Measurements from ENCODE around the gene PAK2.
"Not testable (repeated sequence)": the region's sequence is repeated elsewhere in the genome, so short reads cannot be mapped to it uniquely, and the experiment has no call there.

Gene PAK2

DNA sequence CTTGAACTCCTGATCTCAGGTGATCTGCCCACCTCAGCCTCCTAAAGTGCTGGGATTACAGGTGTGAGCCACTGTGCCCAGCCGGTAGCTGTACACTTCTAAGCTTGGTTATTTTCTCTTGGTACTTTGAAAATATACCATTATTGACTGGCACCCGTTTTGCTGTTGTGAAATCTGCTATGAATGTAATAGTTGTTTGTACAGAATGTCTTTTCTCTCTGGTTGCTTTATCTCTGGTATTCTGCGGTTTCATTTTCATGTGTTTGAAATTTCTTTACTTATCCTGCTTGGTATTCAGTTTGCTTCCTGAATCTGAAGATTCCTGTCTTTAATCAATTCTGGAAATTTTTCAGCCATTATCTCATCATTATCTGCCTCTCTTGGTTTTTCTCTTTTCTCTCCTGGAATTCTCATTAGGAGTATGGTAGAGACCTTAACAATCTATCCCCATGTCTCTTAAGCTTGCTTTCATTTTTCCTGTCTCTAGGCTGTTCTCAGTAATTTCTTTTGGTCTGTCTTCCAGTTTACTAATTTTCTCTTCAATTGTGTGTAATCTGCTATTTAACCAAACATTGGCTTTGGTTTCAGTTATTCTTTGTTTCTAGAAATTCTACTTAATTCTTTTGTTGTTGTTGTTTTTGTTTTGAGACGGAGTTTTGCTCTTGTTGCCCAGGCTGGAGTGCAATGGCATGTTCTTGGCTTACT is 2.8 kb upstream of the PAK2 start:
- no peak for DNase-seq

DNA sequence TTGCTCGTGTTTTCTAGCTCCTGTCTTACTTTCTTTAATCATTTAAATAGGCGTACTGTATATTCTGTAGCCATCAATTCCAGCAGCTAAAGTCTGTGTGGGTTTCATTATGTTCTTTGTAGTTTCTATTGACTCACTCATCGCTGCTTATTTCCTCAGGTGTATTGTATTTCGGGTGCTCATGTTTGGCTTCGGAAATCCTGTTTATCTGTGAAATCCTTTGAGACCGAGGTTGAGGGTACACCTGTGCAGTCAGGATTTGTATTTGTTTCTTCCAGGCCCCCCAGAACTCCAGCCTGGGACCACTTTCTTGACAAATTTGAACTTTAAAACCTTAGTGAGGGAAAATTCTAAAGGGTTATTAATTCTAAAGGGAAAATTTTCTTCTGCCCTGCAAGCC is 2.0 kb upstream of the PAK2 start:
- DNase-seq, result no peak

DNA sequence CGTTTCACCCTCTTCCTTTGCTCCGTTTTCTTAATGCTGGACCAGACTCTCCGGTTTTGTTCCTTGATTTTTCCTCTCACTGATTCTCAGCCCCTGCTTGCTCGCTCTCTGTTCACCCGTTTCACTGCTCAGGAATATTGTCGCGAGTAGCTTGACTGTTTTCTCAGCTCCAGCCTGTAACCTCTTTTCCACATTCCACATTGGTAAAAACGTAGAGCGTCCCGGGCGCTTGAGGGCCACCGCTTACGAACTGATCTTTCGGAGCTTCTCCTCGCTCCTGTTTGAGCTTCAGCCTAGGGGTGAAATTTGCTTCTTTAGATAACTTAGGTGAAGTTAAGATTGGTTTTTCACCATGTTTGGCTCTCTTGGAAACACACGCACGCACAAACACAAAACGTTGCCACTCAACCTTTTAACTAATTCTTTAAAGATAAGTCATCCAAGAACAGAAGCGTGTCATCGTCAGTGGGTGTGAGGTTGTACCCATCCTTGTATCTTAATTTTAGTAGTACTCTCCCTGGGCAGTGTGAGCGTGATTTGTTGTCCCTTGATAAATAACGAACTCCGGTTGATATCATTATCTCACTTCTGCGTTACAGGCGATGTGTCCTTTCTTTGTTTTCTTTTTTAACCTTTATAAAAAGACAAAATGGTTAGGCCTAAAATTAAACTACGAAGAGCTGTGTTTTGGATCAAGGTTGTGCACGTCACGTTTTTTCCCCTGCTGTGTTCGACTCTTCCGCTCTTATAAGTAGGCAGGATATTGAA is 1.0 kb downstream of the PAK2 start:
- DNase-seq, result no peak

DNA sequence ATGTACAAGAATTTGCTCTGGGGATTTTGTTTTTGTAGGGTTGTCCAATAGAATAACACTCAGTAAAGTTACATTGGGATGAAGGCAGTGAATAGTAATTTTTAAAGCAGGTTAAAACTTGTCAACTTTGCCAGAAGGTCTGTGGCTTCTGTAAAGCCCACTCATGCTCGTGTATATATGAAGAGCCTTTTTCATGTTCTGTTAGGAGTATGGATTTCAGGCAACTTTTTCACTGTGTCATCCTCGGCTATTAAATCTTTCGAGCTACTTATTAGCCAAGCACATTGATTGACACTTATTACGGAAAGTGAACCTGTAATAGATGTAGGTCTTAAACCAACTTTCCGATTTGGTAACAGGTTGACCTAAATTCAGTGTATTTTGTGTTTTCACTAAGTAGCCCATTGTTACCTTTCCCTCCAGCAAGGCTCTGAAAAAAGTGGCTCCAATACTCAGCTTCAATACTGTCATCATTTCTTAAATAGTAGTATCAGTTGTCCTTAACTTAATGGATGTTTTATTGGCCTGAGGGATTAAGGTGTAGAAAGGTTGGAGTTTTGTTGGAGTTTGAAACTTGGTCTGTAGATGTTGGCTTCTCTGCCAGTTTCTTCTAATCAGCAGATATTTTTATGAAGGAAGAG is 1.7 kb downstream of the PAK2 start:
- no peak for DNase-seq

DNA sequence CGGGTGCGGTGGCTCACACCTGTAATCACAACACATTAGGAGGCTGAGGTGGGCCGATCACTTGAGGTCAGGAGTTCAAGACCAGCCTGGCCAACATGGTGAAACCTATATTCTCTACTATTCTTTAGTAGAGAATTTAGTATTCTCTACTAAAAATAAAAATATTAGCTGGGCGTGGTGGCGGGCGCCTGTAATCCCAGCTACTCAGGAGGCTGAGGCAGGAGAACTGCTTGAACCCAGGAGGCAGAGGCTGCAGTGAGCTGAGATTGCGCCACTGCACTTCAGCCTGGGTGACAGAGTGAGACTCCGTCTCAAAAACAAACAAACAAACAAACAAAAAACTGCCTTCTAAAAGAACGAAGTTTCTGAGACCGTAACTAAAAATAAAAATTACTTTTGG is 3.9 kb downstream of the PAK2 start:
- not testable (repeated sequence) for DNase-seq

DNA sequence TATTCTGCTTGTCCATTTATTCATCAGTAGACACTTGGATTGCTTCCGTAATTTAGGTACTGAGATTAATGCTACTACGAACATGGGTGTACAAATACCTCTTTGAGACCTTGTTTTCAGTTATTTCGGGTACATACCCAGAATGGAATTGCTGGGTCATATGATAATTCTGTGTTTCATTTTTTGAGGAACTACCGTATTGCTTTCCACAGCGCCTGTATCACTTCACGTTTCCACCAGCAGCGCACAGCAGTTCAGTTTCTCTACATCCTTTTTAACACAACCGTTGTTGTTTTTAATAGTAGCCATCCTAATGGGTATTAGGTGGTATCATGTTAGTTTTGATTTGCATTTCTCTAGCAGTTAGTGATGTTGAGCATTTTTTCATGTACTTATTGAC is 9.5 kb downstream of the PAK2 start:
- no peak for DNase-seq

DNA sequence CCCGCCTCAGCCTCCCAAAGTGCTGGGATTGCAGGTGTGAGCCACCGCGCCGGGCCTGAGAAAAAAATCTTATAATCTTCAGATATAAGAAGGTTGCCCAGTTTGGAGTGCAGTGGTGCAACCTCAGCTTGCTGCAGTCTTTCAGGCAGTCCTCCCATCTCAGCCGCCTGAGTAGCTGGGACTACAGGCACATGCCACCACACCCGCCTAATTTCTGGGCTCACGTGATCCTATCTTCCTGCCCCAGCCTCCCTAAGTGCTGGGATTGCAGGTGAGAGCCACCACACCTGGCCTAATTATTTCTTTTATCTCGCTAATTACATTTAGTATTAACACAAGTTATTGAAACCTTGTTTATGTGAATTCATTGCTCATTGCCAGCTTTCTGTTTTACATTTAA is 13.5 kb downstream of the PAK2 start:
- no peak for DNase-seq

DNA sequence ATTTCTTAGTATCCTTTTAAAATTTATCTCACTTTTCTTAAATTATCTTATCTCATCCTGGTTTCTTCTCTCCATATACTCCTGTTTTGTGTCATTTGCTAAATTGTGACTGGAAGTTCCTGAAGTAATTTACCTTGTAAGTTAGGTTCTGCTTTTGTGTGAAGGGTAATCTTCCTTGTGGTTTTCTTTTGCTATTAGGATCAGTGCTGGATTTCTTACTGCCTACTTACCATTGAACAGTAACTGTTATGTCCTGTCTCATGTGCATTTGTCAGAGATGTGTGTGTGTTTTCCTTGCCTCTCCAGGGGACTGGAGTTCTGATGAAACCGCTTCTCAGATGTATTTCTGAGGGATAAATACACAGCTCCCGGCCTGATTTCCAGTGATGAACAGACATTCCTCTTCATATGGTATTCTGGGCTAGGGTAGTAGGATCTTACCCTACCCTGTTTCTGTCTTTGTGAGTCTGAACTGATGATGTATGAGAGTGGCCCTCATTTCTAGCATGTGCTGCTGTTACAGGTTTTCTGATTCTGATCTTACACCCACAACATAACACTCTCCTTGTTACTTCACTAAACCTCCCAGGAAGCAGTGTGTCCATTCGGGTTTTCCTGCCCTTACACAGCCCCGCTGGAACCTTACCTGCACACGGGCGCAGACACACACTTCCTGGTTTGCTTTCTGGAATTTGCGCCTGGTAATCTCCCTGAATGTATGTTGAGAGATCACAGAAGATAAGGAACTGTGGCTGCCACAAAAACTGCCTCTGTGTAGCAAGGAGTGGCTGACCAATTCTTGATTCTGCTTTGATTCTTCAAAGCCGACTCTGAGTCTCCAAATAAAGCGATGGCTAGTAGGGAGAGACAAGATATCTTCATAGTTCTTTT is 14.7 kb downstream of the PAK2 start:
- no peak for DNase-seq

DNA sequence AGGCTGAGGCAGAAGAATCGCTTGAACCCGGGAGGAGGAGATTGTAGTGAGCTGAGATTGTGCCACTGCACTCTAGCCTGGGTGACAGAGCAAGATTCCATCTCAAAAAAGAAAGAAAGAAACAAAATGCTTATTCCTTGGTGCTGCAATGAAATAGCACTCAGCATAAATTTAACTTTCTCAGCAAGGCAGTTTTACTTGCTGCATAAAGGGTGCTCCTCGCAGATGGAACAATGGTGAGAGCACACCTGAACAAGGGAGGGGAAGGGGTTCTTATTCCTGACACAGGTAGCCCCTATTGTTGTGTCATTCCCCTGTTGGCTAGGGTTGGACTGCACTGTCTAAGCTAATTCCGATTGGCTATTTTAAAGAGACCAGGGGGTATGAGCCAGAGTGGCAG is 17.1 kb downstream of the PAK2 start:
- no peak for DNase-seq

DNA sequence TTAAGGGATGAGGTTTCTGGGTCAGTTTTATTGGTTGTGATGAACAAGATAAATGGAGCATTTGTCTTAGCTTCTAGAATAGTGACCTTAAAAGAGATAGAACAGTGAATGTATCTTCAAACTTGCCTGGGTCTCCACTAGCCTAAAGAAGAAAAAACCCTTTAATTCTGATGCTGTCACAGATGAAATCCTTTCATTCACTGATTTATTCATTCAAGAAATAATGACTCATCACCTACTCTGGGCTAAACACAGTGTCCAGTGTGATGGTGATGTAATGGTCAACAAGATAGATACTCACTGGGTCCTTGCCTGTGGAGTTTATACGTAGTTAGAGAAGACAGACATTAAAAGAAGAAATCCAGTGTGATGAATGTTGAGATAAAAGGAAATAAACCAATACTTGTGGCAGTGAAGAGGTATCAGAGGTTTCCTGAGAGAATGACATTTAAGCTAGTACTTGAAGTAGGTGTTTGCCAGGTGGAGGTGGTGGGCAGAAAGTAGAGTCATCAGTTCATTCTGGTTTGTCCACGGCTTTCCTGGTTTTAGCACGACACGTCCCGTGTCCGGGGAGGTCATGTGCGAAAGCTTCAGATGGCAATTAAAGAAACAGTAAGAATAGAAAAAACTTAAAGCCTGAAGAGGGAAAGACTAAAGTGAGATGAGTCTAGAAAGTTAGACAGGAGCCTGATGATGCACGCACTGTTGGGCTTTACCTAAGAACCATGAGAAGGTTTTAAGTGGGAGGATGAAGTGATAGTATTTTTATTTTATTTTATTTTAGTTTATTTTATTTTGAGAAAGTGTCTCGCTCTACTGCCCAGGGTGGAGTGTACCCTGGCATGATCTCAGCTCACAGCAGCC is 18.5 kb downstream of the PAK2 start:
- DNase-seq, result no peak

DNA sequence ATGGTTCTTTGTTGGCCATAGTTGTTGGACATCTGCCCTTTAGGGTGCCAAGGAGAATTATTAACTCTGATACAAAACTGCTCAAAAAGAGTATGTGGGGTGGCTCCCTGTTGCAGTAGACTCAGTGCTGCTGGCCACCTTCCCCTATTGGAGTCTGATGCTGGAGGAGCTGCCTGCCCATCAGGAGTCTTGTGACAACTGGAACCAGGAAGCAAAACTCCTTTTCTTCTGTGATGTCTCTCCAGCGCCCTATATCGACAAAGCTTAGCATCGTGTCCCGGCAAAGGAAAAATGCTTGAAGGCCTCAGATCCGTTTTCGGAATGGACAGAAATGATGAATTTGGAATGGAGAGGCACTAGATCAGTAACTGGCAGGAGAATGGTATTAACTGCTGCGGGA is 23.5 kb downstream of the PAK2 start:
- no peak for DNase-seq

DNA sequence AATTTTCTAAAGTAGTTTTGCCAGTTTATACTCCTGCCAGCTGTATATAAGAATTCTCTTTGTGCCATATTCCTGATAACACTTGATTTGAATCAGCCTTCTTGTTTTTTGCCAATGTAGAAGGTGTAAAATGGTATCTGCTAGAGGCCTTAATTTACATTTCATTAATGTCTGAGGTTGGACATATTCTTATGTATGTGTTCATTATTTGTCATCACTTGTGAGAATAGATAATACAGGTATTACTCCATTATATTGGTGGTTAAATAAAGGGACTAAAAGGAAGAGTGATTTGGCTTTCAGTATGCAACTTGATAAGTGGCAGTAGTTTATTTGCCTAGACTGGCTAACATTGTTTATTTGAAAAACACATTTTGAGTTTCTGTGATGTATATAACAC is 25.8 kb downstream of the PAK2 start:
- no peak for DNase-seq

DNA sequence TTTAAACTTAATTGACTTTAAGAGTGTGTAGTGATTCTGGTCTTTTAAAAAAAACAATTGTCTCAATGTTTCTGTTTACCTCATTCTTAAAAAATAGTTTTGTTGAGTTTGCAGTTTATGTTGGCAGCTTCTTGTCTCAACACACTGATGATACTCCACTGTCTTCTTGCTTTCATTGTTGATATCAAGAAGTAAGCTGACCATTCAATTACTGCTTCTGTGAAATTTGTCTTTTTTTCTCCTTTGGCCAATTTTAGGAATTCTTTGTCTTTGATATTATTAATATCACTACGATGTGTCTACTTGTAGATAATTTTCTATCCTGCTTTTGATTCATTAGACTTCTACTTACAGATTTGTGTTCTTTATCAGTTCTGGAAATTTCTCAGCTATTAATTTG is 31.4 kb downstream of the PAK2 start:
- no peak for DNase-seq

DNA sequence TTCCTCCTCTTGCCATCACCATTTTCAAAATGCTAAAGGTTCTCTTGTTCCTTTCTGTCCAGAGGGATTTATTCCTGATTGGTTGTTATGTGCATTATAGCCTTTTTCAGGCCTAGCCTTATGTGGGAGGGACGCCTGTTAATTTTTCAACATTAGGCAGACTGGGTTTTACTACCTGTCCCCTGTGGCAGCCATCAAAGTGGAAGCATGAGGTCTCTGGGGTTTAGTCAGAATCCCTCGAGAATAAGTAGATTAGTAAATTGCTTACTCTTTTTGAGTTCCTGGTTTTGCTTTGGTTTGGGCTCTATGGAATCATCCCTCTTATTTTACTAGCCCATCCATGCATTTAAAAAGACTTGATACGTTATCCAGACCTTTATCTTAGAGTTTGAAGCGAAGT is 32.4 kb downstream of the PAK2 start:
- DNase-seq, result no peak

DNA sequence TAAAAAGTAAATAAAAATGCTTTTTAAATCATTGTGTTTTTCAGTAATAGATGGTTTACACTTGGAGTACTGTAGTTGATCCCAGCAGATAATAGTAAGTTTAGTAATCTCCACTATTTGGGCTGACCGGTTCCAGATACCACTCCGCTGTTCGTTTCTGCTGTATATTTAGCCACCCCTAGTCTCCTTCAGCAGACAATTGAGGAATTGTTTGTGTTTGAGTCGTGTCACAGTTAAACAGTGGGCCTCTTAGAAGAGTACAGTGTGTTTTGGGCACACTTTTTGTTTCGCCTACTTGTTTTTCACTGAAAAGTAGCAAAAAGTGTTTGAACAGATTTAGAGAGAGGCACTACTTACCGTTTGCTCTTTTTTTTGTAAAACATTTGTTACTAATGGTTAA is 33.2 kb downstream of the PAK2 start:
- DNase-seq, result no peak

DNA sequence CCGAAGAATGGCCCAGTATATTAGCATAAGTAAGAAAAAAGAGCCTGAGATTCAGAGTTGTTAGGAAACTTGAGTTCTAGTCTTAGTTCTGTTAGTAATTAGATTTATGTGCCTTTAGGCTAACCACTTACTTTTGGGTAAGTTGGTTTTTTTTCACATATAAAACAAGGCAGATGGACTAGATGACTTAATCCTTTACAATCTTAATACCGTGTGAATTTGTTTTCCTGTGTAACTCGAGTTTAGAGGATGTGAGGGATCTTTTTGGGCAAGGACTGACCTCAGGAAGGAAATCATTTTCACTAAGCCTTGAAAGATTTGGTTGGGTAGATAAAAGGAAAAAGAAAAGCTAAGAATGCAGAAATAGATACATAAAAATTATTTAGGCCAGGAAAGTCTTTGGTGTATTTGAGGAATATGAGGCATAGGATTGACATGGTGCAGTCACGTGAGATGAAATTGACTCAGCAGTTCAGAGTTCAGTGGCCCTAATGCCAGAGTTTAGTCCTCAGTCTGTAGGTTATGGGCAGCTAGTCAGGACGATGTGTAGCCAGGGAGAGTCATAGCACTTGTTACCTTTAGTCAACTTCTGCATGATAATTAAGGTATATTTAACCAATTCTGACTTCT is 34.6 kb downstream of the PAK2 start:
- DNase-seq, result no peak

DNA sequence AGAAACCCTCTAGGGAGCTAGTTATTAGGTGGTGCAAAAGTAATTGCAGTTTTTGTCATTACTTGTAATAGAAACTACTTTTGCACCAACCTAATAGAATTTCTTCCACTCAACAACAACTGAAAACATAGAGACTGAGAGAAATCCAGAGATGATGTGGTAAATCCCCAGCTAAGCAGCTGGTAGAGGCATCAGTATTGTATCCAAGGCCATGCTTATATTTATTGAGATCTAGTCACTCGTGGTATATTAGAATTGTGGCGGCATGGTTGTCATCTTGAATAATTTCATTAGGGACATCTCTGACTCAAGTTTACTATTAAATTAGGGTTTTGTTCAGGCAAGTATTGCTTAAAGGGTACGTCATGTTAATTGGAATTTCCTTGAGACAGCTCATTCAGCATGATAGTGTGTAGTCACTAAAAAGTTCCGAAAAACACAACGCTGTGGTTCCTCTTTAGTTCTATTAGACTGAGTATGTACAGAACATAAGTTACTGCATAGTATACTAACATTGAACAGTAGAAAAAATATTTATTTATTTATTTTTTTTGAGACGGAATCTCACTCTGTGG is 35.3 kb downstream of the PAK2 start:
- no peak for DNase-seq

DNA sequence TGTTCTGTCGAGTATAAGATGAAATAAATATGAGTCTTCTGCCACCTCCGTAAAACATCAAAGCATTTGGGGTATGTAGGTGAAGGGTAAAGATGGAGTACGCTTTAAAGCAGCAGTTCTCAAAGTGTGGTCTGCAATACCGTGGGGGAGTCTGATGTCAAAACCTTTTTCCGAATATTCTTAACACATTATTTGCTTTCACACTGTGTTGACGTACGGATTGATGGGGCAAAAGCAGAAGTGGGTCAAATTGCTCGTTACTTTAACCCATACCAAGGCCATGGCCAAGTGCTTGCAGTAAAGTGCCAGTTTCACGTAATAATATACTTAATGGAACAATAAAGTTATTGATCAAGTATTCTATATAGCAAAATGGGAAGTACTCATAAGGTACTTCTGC is 36.3 kb downstream of the PAK2 start:
- no peak for DNase-seq

DNA sequence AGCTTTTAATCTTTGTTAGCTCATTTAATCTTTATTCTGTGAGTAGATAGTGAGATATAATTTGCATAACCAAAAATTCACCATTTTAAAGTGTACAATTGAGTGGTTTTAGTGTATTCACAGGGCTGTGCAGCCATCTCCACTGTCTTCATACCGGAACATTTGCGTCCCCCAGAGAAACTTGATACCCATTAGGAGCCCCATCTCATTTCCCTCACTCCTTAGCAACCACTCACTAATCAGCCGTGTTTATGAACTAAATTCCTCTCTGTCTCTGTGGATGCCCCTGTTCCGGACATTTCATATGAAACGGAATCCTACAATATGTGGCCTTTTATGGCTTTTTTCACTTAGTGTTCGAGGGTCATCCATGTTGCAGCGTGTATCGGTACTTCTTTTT is 38.2 kb downstream of the PAK2 start:
- DNase-seq, result no peak

DNA sequence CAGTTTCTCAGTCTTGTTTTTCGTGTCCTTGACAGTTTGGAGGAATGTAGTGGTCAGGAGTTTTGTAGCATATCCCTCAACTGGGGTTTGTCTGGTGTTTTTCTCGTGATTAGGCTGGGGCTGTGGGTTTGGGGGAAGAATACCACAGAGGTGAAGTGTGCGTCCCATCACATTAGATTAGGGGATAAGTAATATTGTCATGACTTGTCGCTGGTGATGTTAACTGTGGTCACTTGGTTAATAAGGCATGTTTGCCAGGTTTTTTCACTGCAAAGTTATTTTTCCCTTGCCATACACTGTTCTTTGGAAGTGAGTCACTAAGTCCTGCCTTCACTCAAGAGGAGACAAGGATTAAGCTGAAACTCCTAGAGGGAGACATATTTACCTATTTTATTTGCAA is 39.1 kb downstream of the PAK2 start:
- DNase-seq, result no peak

DNA sequence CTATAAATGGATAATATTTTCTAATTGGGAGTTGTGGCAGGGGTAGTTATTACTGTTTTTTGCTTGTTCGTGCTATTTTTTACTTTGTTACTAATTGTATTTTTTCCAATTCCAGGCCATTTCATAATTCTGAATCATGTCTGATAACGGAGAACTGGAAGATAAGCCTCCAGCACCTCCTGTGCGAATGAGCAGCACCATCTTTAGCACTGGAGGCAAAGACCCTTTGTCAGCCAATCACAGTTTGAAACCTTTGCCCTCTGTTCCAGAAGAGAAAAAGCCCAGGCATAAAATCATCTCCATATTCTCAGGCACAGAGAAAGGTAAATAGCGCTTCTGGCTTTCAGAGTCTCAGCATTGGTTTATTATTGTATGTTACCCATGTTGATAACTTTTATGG is 42.9 kb downstream of the PAK2 start:
- no peak for DNase-seq

Measured in effector CD8-positive, alpha-beta T cell (primary cell).